GM18499 (cell line): ENCODE data around the gene CXorf66.
"Not testable (repeated sequence)": the region's sequence is repeated elsewhere in the genome, so short reads cannot be mapped to it uniquely, and the experiment has no call there.

Source experiments
- ATAC-seq: cut with Tn5 transposase; IDR thresholded peaks from one replicate; pipeline ENCODE4 v1.9.1; 2021; ENCODE audit warnings: moderate number of reproducible peaks; ENCODE audit not compliant: insufficient read depth, unreplicated experiment

Gene CXorf66

GRCh38 chrX:139930401-139930800, 34.9 kb downstream of the CXorf66 start:
- no peak for ATAC-seq

- ATAC-seq, result no peak
Observed at GRCh38 chrX:139929876-139930275, 35.4 kb downstream of the CXorf66 start.

GRCh38 chrX:139924696-139925095, 40.6 kb downstream of the CXorf66 start:
- ATAC-seq, result no peak

GRCh38 chrX:139924069-139924695, 41.1 kb downstream of the CXorf66 start:
- no peak for ATAC-seq

- ATAC-seq, result not testable (repeated sequence)
Observed at GRCh38 chrX:139921142-139921541, 44.2 kb downstream of the CXorf66 start.

GRCh38 chrX:139920316-139920715, 45.0 kb downstream of the CXorf66 start:
- no peak for ATAC-seq

GRCh38 chrX:139914421-139914820, 50.9 kb downstream of the CXorf66 start:
- no peak for ATAC-seq

GRCh38 chrX:139909712-139910111, 55.6 kb downstream of the CXorf66 start:
- no peak for ATAC-seq

- no peak for ATAC-seq
Observed at GRCh38 chrX:139907078-139907477, 58.2 kb downstream of the CXorf66 start.

GRCh38 chrX:139905743-139906142, 59.6 kb downstream of the CXorf66 start:
- no peak for ATAC-seq
